HepG2 (cell line): ENCODE results near the gene MKRN1.

ENCODE experiments used
- ATF6 ChIP-seq: sonication (generic); formaldehyde crosslinking; conservative IDR thresholded peaks from 2 replicates; pipeline ENCODE4 v1.4.0; 2020; ENCODE audit warnings: missing genetic modification reagents
- CTCF ChIP-seq: sonication (generic); formaldehyde crosslinking; IDR thresholded peaks from 2 replicates; pipeline ENCODE4 v1.5.0; 2020; ENCODE audit warnings: mild to moderate bottlenecking, missing genetic modification reagents, moderate library complexity
- FOSL1 ChIP-seq: sonication (generic); formaldehyde crosslinking; IDR thresholded peaks from 2 replicates; pipeline ENCODE4 v1.9.0; 2021; ENCODE audit warnings: missing genetic modification reagents, borderline replicate concordance
- IRF9 ChIP-seq: sonication (generic); formaldehyde crosslinking; IDR thresholded peaks from 2 replicates; pipeline ENCODE4 v1.8.0; 2022; ENCODE audit warnings: missing genetic modification reagents, mild to moderate bottlenecking, borderline replicate concordance
- PRPF4 ChIP-seq: fragments of 200-400 bp; formaldehyde crosslinking; IDR thresholded peaks from 2 replicates; pipeline ENCODE4 v1.6.1; 2016; ENCODE audit warnings: low read length, low read depth; ENCODE audit not compliant: poor library complexity, severe bottlenecking
- SMAD3 ChIP-seq: sonication (generic); formaldehyde crosslinking; IDR thresholded peaks from 2 replicates; pipeline ENCODE4 v1.4.0; 2020; ENCODE audit warnings: missing genetic modification reagents
- SP1 ChIP-seq, 2 experiments: fragments of 450-650 bp in 1 of 2; sonication (generic) in 1 of 2; formaldehyde crosslinking in 1 of 2; IDR thresholded peaks; 2 replicates each; pipeline versions ENCODE4 v1.4.0 to v1.6.1; 2016 to 2020; ENCODE audit warnings: missing genetic modification reagents in 1 of 2
- ZNF782 ChIP-seq: sonication (generic); formaldehyde crosslinking; IDR thresholded peaks from 2 replicates; pipeline ENCODE4 v1.4.0; 2020; ENCODE audit warnings: missing genetic modification reagents, mild to moderate bottlenecking, borderline replicate concordance

- no peak for TF ChIP-seq ZNF782 (CRISPR knock-in tag)
- no peak for TF ChIP-seq PRPF4
- no peak for TF ChIP-seq CTCF (CRISPR knock-in tag)
- TF ChIP-seq FOSL1 (CRISPR knock-in tag), result no peak
- no peak for TF ChIP-seq SP1 (IDR thresholded peaks at IDR 0.05)
- no peak for TF ChIP-seq SP1 (CRISPR knock-in tag; IDR thresholded peaks at IDR 0.05)
- no peak for TF ChIP-seq ATF6 (CRISPR knock-in tag)
- TF ChIP-seq SMAD3, result no peak
- no peak for TF ChIP-seq IRF9 (CRISPR knock-in tag)
These were observed 74.7 kb downstream of the MKRN1 start for GRCh38 chr7:140404565-140405065.
